ENCODE measurements around the gene TERT. TPM values are rescaled to one million over a fixed set of nuclear protein-coding genes. Genes with fewer than 3 reads are reported as not detected.
"Not testable (repeated sequence)": the region's sequence is repeated elsewhere in the genome, so short reads cannot be mapped to it uniquely, and the experiment has no call there.

The TERT gene
- total and polyA plus RNA-seq, 2 of the 8 experiments (the other 6 are each of a cell fraction or from before 2014, with no cell fraction given) = 13.1 to 23.1 TPM

DNA sequence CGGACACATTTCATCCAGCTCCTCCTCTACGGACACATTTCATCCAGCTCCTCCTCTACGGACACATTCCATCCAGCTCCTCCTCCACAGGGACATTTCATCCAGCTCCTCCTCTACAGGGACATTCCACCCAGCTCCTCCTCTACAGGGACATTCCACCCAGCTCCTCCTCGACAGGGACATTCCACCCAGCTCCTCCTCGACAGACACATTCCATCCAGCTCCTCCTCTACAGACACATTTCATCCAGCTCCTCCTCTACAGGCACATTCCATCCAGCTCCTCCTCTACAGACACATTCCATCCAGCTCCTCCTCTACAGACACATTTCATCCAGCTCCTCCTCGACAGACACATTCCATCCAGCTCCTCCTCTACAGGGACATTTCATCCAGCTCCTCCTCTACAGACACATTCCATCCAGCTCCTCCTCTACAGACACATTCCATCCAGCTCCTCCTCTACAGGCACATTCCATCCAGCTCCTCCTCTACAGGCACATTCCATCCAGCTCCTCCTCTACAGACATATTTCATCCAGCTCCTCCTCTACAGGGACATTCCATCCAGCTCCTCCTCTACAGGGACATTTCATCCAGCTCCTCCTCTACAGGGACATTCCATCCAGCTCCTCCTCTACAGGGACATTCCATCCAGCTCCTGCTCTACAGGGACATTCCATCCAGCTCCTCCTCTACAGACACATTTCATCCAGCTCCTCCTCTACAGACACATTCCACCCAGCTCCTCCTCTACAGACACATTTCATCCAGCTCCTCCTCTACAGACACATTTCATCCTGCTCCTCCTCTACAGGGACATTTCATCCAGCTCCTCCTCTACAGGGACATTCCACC is 32.3 kb upstream of the TERT start:
- not testable (repeated sequence) for H2AFZ ChIP-seq (ENCODE audit: low read length); H3K4me1 ChIP-seq (replicated peaks in 1 of 4; ENCODE audit: control insufficient read depth in 3 of 4, insufficient read depth in 4 of 4, low read length in 3 of 4); H4K8ac ChIP-seq (ENCODE audit: extremely low read depth, insufficient read depth, low read length); H2BK120ac ChIP-seq (replicated peaks; ENCODE audit: low read depth, low read length); H2BK20ac ChIP-seq (ENCODE audit: low read length); H3K23me2 ChIP-seq (ENCODE audit: low read depth, low read length); DNase-seq (ENCODE audit: low read depth in 1 of 2, low spot score in 2 of 2); H2BK12ac ChIP-seq (ENCODE audit: low read depth, low read length); H3K23ac ChIP-seq (ENCODE audit: insufficient read length); H3K56ac ChIP-seq (replicated peaks; ENCODE audit: insufficient read length, low read depth, low read length); H3K4ac ChIP-seq (replicated peaks; ENCODE audit: insufficient read length, low read depth, low read length); H3K27ac ChIP-seq (ENCODE audit: low read depth, low read length); H2BK15ac ChIP-seq (ENCODE audit: low read length); H3K4me3 ChIP-seq (ENCODE audit: extremely low read depth in 1 of 4, insufficient read depth in 2 of 4, low read depth in 3 of 4, low read length in 4 of 4); H3K27me3 ChIP-seq (replicated peaks in 1 of 4; ENCODE audit: control insufficient read depth in 3 of 4, extremely low read depth in 1 of 4, insufficient read depth in 3 of 4, low read length in 3 of 4); H4K5ac ChIP-seq (ENCODE audit: insufficient read length, low read depth, low read length); H3K4me2 ChIP-seq (ENCODE audit: insufficient read depth in 1 of 2, low read depth in 2 of 2, low read length in 2 of 2); H4K91ac ChIP-seq (replicated peaks; ENCODE audit: insufficient read length, low read length); H3K18ac ChIP-seq (ENCODE audit: extremely low read depth, low read length); H3K79me1 ChIP-seq (ENCODE audit: low read depth, low read length); H2BK5ac ChIP-seq (ENCODE audit: low read depth, low read length); FAIRE-seq; H3K79me2 ChIP-seq (ENCODE audit: control insufficient read depth in 1 of 2, insufficient read depth in 2 of 2, low read length in 2 of 2); H2AK5ac ChIP-seq (ENCODE audit: low read depth, low read length); H3K9me3 ChIP-seq (ENCODE audit: insufficient read depth in 2 of 2, low read depth in 1 of 2, low read length in 1 of 2); H3K9ac ChIP-seq (replicated peaks in 1 of 4; ENCODE audit: extremely low read depth in 1 of 4, low read depth in 3 of 4, low read length in 3 of 4); H3K14ac ChIP-seq (ENCODE audit: insufficient read length)
- 0 out of 2 replicates have a peak, but pooled peaks have one; percentile 19 for TF ChIP-seq TEAD4 (IDR thresholded peaks at IDR 0.05; ENCODE audit: low read depth, low read length)
- peaks cover 2 to 17% of the 10 kb centered on the region in 2 experiments for H4K20me1 ChIP-seq (replicated peaks in 1 of 2; ENCODE audit: control insufficient read depth in 1 of 2, insufficient read depth in 2 of 2, low read length in 2 of 2)
- CTCF ChIA-PET (ENCODE audit: partially characterized antibody) = interaction anchor here (1.0 to 1.9 kb wide), 7 partner anchors 9 to 232 kb away, joined by 3 to 8 read pairs (median 4); no protein-coding TSS in a partner anchor
- POLR2A ChIA-PET (ENCODE audit: partially characterized antibody) = interaction anchor here (0.6 to 4.3 kb wide), 4 partner anchors 9 to 162 kb away, joined by 3 to 15 read pairs (median 4); no protein-coding TSS in a partner anchor
- WGBS, 2 experiments (ENCODE audit: extremely low coverage in 1 of 2, insufficient coverage in 1 of 2, insufficient read length in 1 of 2, insufficient replicate concordance in 2 of 2, low coverage in 1 of 2, low lambda C conversion rate in 2 of 2, missing lambda C conversion rate in 1 of 2) = 83% methylated on average over 6 of the region's 6 CpGs; no CpG with 5 or more reads in 1 of the 2 experiments
- peaks cover 15 to 59% (median 43%) of the 10 kb centered on the region in 4 experiments for H3K36me3 ChIP-seq (ENCODE audit: control insufficient read depth in 2 of 4, insufficient read depth in 4 of 4, low read length in 3 of 4)
